ENCODE data around the gene HNF4A.

DNA sequence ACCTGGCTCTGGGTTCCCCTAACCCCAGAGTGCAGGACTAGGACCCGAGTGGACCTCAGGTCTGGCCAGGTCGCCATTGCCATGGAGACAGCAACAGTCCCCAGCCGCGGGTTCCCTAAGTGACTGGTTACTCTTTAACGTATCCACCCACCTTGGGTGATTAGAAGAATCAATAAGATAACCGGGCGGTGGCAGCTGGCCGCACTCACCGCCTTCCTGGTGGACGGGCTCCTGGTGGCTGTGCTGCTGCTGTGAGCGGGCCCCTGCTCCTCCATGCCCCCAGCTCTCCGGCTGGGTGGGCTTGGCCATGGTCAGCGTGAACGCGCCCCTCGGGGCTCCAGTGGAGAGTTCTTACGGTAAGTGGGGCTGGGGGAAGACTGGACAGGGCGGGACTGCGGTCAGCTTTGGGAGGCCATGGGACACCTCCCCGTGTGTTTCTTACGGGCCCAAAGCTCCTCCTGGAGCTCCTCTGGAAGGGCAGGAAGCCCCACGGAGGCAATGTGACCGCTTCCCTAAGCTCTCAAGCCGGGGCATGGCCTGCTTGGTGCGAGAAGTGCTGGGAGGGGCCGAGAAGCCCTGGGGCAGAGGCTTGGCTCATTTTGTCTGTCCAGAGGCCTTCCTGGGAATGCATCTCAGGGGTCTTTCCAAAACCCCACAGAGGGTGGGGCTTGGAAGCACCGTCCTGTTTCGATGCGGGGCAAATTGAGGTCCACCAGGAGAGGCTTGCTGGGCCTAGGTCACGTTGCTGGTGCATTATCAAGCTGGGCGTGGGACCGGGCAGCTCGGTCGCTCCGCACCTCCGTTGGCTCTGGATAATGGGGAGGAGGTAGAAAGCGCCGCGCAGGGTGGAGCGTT lies at the start of gene HNF4A:
- TF ChIP-seq, protein P1, sequence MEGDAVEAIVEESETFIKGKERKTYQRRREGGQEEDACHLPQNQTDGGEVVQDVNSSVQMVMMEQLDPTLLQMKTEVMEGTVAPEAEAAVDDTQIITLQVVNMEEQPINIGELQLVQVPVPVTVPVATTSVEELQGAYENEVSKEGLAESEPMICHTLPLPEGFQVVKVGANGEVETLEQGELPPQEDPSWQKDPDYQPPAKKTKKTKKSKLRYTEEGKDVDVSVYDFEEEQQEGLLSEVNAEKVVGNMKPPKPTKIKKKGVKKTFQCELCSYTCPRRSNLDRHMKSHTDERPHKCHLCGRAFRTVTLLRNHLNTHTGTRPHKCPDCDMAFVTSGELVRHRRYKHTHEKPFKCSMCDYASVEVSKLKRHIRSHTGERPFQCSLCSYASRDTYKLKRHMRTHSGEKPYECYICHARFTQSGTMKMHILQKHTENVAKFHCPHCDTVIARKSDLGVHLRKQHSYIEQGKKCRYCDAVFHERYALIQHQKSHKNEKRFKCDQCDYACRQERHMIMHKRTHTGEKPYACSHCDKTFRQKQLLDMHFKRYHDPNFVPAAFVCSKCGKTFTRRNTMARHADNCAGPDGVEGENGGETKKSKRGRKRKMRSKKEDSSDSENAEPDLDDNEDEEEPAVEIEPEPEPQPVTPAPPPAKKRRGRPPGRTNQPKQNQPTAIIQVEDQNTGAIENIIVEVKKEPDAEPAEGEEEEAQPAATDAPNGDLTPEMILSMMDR (IDR thresholded peaks at IDR 0.05) = no peak
- TF ChIP-seq ZFX (IDR thresholded peaks at IDR 0.05; ENCODE audit: borderline replicate concordance) = no peak

Data from 22Rv1 (cell line).